Measurements from ENCODE around the gene USP36. TPM values are rescaled to one million over a fixed set of nuclear protein-coding genes. Genes with fewer than 3 reads are reported as not detected.

Gene USP36
- total RNA-seq, 1 donor from 2014 or later, result 54.1 TPM

DNA sequence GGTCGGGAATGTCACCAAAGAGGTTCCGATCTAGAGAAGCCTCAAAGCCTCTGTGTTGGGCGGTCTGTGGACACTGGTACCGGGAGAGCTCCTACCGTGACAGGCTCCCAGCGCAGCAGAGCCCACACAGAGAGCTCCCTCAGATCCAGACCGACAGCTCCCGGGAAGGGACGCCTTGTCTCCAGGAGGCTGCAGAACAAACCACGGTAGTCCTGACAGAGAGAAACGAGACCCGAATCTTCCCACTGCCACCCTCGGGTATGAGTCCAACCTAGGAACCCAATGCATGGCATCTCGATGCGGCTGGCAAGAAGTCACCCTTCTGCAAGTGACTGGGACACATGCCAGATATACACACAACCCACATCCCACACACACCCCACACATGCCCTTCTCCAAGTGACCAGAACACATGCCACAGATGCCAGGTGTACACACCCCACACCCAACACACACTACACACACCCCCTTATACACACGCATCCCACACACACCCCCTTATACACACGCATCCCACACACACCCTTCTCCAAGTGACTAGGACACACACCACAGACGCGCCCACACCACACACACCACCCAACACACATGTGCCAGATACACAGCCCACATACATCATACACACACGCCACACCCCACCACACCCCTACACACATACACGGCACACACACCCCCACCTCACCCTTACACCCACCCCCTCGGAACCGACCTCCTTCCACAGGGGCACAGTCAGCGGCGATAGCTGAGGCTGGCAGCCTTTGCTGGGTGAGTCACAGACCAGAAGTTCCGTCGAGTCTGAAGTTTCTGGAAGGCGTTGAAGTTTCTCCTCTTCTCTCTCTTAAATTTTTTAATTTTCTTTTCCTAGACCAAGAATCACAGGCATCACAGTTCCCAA, 42.7 kb downstream of the USP36 start:
- DNase-seq (ENCODE audit: low spot score, unreplicated experiment), result no peak
- Mint-ChIP-seq H3K27me3 (no peaks in the 10 kb centered on the region), H3K27ac (peak overlapping the region; percentile 58), H3K36me3 (ENCODE audit: insufficient read depth) (peaks cover 34% of the 10 kb centered on the region), H3K4me3 (ENCODE audit: low read depth) (no peak overlapping the region), H3K9me3 (ENCODE audit: low read depth) (no peaks in the 10 kb centered on the region), H3K4me1 (ENCODE audit: low read depth) (no peaks in the 10 kb centered on the region)
- TF ChIP-seq, protein P1, sequence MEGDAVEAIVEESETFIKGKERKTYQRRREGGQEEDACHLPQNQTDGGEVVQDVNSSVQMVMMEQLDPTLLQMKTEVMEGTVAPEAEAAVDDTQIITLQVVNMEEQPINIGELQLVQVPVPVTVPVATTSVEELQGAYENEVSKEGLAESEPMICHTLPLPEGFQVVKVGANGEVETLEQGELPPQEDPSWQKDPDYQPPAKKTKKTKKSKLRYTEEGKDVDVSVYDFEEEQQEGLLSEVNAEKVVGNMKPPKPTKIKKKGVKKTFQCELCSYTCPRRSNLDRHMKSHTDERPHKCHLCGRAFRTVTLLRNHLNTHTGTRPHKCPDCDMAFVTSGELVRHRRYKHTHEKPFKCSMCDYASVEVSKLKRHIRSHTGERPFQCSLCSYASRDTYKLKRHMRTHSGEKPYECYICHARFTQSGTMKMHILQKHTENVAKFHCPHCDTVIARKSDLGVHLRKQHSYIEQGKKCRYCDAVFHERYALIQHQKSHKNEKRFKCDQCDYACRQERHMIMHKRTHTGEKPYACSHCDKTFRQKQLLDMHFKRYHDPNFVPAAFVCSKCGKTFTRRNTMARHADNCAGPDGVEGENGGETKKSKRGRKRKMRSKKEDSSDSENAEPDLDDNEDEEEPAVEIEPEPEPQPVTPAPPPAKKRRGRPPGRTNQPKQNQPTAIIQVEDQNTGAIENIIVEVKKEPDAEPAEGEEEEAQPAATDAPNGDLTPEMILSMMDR (IDR thresholded peaks at IDR 0.05; ENCODE audit: unreplicated experiment), result no peak

DNA sequence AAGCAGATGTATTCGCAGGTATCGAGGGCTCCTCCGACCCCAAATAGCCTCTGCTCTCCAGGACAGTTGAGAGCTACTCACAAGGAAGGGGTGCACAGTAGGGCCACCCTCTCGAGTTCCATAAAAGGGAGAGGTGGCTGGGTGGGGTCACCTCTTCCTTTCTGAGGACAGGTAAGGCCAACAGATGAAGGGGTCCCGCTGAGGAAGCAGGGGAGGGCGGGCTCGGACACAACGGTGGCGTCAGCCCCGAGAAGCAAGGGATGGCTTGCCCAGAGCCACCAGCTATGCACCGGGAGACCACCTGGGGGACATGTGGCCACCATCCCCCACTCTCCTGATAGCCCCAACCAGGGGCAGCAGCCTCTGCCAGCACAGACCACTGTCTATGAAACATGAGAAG, 43.4 kb downstream of the USP36 start:
- no peaks in the 10 kb centered on the region for H3K27me3 Mint-ChIP-seq
- no peak overlapping the region for H3K27ac Mint-ChIP-seq
- TF ChIP-seq, protein P1 (IDR thresholded peaks at IDR 0.05; ENCODE audit: unreplicated experiment), result no peak
- H3K36me3 Mint-ChIP-seq (ENCODE audit: insufficient read depth), result peaks cover 31% of the 10 kb centered on the region
- H3K9me3 Mint-ChIP-seq (ENCODE audit: low read depth), result no peaks in the 10 kb centered on the region
- no peak for DNase-seq (ENCODE audit: low spot score, unreplicated experiment)
- no peak overlapping the region for H3K4me3 Mint-ChIP-seq (ENCODE audit: low read depth)
- H3K4me1 Mint-ChIP-seq (ENCODE audit: low read depth), result no peaks in the 10 kb centered on the region

DNA sequence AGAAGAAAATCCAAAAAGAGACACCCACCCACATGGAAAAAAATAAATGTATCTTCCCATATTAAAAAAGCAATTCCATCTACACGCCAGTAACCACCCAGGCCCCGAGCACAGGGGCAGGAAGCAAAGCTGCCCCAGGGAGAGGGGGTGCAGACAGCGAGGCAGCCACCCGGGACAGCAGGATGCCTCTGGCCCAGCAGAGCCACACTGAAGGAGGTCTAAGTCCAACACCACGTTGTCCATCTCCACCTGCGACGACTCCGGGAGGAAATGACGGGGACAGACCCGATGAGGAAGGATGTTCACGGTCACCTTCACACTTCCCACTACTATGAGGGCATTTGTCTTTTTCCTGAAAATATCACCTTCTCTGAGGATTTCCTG, 44.1 kb downstream of the USP36 start:
- Mint-ChIP-seq H3K4me1 (ENCODE audit: low read depth) (no peaks in the 10 kb centered on the region), H3K27ac (no peak overlapping the region), H3K9me3 (ENCODE audit: low read depth) (no peaks in the 10 kb centered on the region), H3K27me3 (no peaks in the 10 kb centered on the region), H3K36me3 (ENCODE audit: insufficient read depth) (peaks cover 34% of the 10 kb centered on the region), H3K4me3 (ENCODE audit: low read depth) (no peak overlapping the region)
- no peak for DNase-seq (ENCODE audit: low spot score, unreplicated experiment)
- TF ChIP-seq, protein P1 (IDR thresholded peaks at IDR 0.05; ENCODE audit: unreplicated experiment), result no peak

DNA sequence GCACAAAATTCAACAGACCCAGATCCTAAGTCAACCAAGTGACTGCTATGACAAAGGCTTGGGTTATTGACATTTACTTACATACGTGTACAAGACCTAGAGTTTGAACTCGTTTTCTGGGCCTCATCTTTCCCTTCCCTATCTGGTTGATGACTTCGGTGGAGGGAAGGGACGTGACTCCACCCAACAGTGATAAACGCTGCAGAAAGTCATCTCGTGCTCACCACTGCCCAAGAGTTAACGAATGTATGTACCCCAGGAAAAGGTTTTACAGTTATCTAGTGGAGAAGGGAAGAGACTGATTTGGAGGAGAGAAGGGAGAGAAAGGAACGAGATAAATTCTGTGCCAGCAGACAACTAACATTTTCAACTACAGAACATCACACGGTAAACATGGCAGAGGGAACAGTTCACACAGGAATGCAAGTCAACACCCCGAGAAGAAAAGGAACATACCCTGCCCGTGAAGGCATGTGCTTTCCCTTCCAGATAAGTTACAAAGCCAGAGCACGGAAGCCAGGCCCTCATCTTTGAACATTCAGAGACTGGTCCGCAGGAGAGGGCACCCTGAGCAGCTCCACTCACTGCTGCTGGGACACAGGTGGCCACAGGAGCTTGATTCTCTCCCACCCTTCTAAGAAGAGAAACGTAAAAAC, 44.6 kb downstream of the USP36 start:
- Mint-ChIP-seq H3K27me3 (no peaks in the 10 kb centered on the region), H3K9me3 (ENCODE audit: low read depth) (no peaks in the 10 kb centered on the region), H3K36me3 (ENCODE audit: insufficient read depth) (peaks cover 33% of the 10 kb centered on the region), H3K4me3 (ENCODE audit: low read depth) (no peak overlapping the region), H3K27ac (no peak overlapping the region), H3K4me1 (ENCODE audit: low read depth) (no peaks in the 10 kb centered on the region)
- no peak for DNase-seq (ENCODE audit: low spot score, unreplicated experiment)
- TF ChIP-seq, protein P1 (IDR thresholded peaks at IDR 0.05; ENCODE audit: unreplicated experiment), result no peak

DNA sequence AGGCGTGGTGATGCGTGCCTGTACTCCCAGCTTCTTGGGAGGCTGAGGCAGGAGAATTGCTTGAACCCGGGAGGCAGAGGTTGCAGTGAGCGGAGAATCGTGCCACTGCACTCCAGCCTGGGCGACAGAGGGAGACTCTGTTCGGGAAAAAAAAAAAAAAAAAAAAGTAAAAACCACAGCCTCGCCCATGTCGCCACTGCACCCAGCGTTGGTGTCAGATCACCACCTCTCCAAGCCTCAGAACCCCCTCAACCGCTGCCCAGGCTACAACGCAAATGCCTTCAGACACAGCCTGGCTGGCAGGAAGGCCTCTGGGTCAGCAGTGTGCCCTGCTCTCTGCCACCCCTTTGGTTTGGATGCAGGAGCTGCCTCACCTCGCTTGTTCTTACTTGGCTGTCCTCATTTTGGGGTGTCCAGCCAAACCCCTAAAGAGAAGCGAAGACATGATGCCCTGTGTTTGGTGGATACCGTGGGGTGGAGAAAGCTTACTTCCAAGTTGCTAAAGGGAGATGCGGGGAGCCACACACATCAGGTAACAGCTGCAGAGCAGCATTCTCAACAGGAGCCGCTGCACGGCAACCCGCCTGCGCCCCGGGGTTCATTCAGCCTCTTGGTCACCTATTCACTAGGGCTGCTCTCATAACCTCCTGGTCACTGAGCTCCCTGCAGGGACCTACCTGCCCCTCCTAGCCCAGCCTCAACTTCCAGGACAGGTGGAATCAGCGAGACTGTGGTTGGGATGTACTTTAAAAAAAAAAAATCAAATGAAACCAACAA, 45.6 kb downstream of the USP36 start:
- no peaks in the 10 kb centered on the region for H3K4me1 Mint-ChIP-seq (ENCODE audit: low read depth)
- no peaks in the 10 kb centered on the region for H3K9me3 Mint-ChIP-seq (ENCODE audit: low read depth)
- no peaks in the 10 kb centered on the region for H3K27me3 Mint-ChIP-seq
- H3K27ac Mint-ChIP-seq, result no peak overlapping the region
- H3K36me3 Mint-ChIP-seq (ENCODE audit: insufficient read depth), result peaks cover 33% of the 10 kb centered on the region
- TF ChIP-seq, protein P1 (IDR thresholded peaks at IDR 0.05; ENCODE audit: unreplicated experiment), result no peak
- DNase-seq (ENCODE audit: low spot score, unreplicated experiment), result no peak
- no peak overlapping the region for H3K4me3 Mint-ChIP-seq (ENCODE audit: low read depth)
